ENCODE data around the gene LRRFIP1. TPM values are rescaled to one million over a fixed set of nuclear protein-coding genes. Genes with fewer than 3 reads are reported as not detected.

LRRFIP1 gene
- polyA plus RNA-seq, 1 donor from 2014 or later = 96.3 TPM

DNA sequence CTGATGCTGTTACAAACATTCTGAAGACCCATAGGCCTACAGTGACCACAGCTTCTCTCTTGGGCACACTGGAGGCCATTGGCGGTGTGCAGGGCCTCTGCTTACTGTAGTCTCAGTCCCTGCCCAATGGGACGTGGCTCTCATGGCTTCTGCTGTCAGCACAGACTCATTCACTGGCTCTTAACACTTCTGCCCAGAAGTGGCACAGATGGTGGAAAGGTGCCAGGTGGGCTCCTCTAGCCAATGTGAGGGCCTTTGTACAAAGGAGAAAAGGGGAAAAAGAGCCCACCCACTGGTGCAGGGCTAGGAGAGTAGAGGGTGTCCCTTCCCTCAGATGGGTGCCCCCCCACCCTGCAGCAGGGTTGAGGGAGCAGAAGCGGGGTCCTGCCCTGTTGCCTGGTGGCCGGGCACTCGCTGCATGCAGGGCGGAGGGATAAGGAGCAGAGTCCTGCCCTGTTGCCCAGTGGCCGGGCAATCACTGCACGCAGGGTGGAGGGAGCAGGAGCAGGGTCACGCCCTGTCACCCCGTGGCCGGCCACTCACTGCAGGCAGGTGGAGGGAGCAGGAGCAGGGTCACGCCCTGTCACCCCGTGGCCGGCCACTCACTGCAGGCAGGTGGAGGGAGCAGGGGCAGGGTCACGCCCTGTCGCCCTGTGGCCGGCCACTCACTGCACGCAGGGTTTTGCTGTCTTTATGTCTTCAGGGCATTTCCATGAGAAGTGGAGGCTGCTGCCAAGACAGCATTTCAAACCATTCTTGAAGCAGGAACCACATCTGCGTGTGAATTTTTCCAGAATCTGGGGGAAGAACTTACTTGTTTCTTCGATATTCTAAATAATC lies 20.0 kb downstream of the LRRFIP1 start:
- Histone ChIP-seq H3K36me3 (ENCODE audit: insufficient read depth, low read length) (no peaks in the 10 kb centered on the region), H3K27me3 (ENCODE audit: insufficient read depth, low read depth, low read length) (no peaks in the 10 kb centered on the region), H2AFZ (ENCODE audit: low read depth, low read length) (no peak overlapping the region), H3K9me3 (ENCODE audit: low read length) (peaks cover 4% of the 10 kb centered on the region), H3K9ac (ENCODE audit: low read length) (no peak overlapping the region), H3K4me2 (ENCODE audit: low read length) (no peak overlapping the region), H4K20me1 (ENCODE audit: insufficient read depth) (no peaks in the 10 kb centered on the region), H3K79me2 (replicated peaks; ENCODE audit: insufficient read depth, low read length) (peaks cover 5% of the 10 kb centered on the region), H3K9me2 (ENCODE audit: insufficient read depth, low read length) (no peaks in the 10 kb centered on the region), H3F3A (ENCODE audit: insufficient read depth, low read length, poor library complexity, severe bottlenecking) (no peaks in the 10 kb centered on the region), H3K4me3 (ENCODE audit: low read length) (no peak overlapping the region), H3K27ac (ENCODE audit: low read length) (no peak overlapping the region)
- no peak for TF ChIP-seq EP300 (conservative IDR thresholded peaks at IDR 0.05; ENCODE audit: poor library complexity, severe bottlenecking)

DNA sequence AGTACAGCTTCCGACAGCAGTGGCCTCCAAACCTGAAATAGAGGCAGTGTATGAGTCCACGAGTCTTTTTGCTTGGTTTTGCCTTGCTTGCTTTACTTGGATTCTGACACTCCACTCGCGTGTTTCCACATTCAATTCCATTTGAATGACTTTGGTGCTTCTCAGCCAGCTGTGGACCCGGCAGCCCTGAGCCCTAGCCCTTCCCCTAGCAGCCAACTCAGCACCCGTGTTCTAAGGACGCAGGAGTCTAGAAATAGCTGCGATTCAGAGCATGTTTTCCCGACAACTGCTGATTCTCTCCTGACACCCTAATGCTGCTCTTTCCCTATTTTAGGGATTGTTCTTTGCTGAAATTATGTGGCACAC lies 20.6 kb downstream of the LRRFIP1 start:
- Histone ChIP-seq H3K9me2 (ENCODE audit: insufficient read depth, low read length) (no peaks in the 10 kb centered on the region), H3K27me3 (ENCODE audit: insufficient read depth, low read depth, low read length) (no peaks in the 10 kb centered on the region), H3F3A (ENCODE audit: insufficient read depth, low read length, poor library complexity, severe bottlenecking) (no peaks in the 10 kb centered on the region), H3K9me3 (ENCODE audit: low read length) (peaks cover under 1% of the 10 kb centered on the region), H3K9ac (ENCODE audit: low read length) (no peak overlapping the region), H3K27ac (ENCODE audit: low read length) (no peak overlapping the region), H3K79me2 (replicated peaks; ENCODE audit: insufficient read depth, low read length) (no peaks in the 10 kb centered on the region), H2AFZ (ENCODE audit: low read depth, low read length) (no peak overlapping the region), H3K4me3 (ENCODE audit: low read length) (no peak overlapping the region), H3K36me3 (ENCODE audit: insufficient read depth, low read length) (no peaks in the 10 kb centered on the region), H3K4me2 (ENCODE audit: low read length) (no peak overlapping the region), H4K20me1 (ENCODE audit: insufficient read depth) (no peaks in the 10 kb centered on the region)
- TF ChIP-seq REST (IDR thresholded peaks at IDR 0.05; ENCODE audit: borderline replicate concordance) (no peak), CTCF (IDR thresholded peaks at IDR 0.05; ENCODE audit: poor library complexity, severe bottlenecking) (no peak), TAF1 (IDR thresholded peaks at IDR 0.05; ENCODE audit: low read depth) (no peak), EP300 (conservative IDR thresholded peaks at IDR 0.05; ENCODE audit: poor library complexity, severe bottlenecking) (no peak)

DNA sequence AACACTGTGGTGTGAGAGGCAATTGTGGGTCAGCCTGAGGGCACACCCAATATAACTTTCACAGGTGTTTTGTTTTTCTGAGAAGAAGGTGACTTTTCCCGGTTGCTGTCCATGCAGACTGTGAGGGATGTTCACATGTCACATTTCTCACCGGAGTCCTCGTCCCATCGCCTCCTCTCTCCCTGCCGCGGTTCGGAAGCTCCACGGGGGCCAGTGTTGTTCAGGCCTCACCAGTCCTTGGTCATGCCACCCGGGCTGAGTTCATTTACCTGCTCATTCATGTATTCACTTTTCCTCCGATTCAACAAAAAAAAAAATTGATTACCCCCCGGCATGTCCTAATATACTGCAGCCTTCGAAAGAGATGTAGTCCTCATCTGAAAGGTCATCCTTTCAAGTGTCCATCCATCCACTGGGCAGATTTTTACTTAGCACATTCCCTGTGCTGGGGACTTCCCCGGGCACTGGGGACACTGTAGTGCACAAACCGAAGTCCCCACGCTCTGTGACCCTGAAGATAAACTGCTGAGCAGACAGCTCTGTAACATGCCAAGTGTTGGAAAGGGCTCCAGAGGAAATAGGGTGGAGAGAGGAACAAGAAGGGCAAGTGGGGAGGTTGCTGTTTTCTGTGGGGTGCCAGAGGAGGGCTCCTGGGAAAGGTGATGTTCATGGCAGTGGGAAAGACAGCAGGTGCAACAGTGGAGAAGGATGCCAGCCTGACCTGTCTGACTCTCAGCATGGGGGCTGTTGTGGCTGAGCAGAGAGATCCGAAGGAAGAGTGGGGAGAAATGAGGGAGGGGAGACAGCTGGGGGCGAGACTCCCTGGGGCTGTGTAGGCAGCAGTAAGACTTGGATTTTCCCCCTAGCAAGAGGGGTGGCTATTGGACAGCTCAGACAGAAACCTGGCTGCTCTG lies 22.4 kb downstream of the LRRFIP1 start:
- H3K36me3 ChIP-seq (ENCODE audit: insufficient read depth, low read length) = peaks cover 4% of the 10 kb centered on the region
- no peak overlapping the region for H2AFZ ChIP-seq (ENCODE audit: low read depth, low read length)
- no peaks in the 10 kb centered on the region for H3F3A ChIP-seq (ENCODE audit: insufficient read depth, low read length, poor library complexity, severe bottlenecking)
- H3K79me2 ChIP-seq (replicated peaks; ENCODE audit: insufficient read depth, low read length) = no peaks in the 10 kb centered on the region
- no peaks in the 10 kb centered on the region for H3K9me3 ChIP-seq (ENCODE audit: low read length)
- no peak overlapping the region for H3K9ac ChIP-seq (ENCODE audit: low read length)
- no peaks in the 10 kb centered on the region for H4K20me1 ChIP-seq (ENCODE audit: insufficient read depth)
- no peak overlapping the region for H3K4me3 ChIP-seq (ENCODE audit: low read length)
- H3K27me3 ChIP-seq (ENCODE audit: insufficient read depth, low read depth, low read length) = no peaks in the 10 kb centered on the region
- H3K9me2 ChIP-seq (ENCODE audit: insufficient read depth, low read length) = no peaks in the 10 kb centered on the region
- no peak overlapping the region for H3K4me2 ChIP-seq (ENCODE audit: low read length)
- H3K27ac ChIP-seq (ENCODE audit: low read length) = no peak overlapping the region
- TF ChIP-seq TAF1 (IDR thresholded peaks at IDR 0.05; ENCODE audit: low read depth) (no peak), CTCF (IDR thresholded peaks at IDR 0.05; ENCODE audit: poor library complexity, severe bottlenecking) (no peak), RAD21 (conservative IDR thresholded peaks at IDR 0.05) (no peak), SMC3 (conservative IDR thresholded peaks at IDR 0.05; ENCODE audit: poor library complexity) (no peak), REST (IDR thresholded peaks at IDR 0.05; ENCODE audit: borderline replicate concordance) (no peak), POLR2AphosphoS5 (IDR thresholded peaks at IDR 0.05) (no peak), EZH2 (IDR thresholded peaks at IDR 0.05; ENCODE audit: borderline replicate concordance, insufficient read depth, low read length, poor library complexity, severe bottlenecking) (no peak)
